ENCODE measurements around the gene TMBIM1.
A peak's percentile ranks its signal among the peaks of the same experiment; 100 is the strongest.

Gene TMBIM1

DNA sequence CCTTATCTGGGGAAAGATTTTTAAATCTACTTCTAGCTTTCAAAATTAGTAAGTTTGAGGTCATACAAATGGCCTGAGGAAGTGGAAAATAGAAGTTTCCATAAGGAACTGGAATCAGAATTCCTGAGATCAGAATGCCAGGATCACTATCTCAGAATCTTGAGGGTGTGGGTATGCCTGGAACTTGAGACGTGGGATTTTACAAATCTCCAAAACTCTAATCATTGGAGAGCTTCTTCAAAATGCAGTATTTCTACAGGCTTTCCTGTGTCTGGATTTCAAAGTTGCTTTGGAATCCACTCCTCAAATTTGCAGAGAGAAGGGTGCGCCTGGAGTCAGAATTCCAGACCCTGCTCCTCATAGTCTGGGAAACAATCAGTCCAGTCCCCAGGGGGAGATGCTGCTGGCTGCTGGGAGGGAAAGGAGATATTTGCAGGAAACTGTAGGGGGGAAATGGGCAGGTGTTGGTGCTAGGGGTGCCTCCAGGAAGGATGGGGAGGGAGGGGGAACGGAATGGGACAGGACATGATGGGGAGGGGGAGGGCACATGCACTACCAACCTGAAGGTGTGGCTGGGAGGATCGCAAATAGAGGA is 33.4 kb upstream of the TMBIM1 start:
- no peak for DNase-seq (ENCODE audit: low read depth)
- H3K4me3 ChIP-seq (ENCODE audit: low read depth, low read length), result no peak overlapping the region
- TF ChIP-seq, protein P1, sequence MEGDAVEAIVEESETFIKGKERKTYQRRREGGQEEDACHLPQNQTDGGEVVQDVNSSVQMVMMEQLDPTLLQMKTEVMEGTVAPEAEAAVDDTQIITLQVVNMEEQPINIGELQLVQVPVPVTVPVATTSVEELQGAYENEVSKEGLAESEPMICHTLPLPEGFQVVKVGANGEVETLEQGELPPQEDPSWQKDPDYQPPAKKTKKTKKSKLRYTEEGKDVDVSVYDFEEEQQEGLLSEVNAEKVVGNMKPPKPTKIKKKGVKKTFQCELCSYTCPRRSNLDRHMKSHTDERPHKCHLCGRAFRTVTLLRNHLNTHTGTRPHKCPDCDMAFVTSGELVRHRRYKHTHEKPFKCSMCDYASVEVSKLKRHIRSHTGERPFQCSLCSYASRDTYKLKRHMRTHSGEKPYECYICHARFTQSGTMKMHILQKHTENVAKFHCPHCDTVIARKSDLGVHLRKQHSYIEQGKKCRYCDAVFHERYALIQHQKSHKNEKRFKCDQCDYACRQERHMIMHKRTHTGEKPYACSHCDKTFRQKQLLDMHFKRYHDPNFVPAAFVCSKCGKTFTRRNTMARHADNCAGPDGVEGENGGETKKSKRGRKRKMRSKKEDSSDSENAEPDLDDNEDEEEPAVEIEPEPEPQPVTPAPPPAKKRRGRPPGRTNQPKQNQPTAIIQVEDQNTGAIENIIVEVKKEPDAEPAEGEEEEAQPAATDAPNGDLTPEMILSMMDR (IDR thresholded peaks at IDR 0.05; ENCODE audit: insufficient read depth, low read depth, low read length, missing control alignments), result no peak

DNA sequence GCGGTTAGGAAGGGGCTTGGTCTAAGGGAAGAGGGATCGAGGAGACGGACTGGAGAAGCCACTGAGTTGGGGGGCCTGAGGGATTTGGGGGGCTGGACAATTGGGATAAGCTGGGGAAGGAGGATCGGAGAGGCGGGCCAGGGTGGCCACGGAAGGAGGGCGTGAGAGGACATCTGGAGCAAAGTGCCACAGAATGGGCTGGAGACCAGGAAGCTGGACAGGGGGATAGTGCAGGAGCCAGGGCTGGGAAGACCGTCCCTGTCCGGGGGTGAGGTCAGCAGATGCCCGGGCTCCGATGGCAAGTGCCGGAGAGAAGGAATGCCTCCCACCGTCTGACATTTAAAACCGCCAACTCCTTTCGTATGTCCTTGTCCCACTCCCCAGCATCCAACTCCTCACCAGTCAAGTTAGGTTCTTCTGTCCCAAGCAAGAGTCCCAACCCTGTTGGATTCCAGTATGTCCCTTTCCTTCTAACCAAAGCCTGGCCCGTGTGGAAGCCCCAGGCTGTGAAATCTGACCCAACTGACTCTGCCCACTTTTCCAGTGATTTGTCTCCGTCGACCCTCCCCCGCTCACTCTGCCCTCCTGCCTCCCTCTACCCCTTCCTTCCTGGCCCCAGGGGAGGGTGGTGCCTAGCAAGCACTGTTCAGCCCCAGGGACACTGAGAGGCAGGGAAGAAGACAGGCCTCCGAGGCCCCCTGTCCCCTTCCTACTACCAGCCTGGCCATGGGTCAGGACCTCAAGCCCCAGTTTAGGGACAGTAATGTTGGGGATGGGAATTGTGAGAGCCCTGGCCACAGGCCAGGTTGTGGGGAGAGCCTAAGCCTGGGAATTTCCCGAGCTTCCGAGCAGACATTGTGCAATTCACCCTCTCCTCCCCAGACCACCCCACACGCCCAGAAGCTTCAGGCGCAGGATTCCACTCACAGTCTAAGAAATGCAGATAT is 31.5 kb upstream of the TMBIM1 start:
- no peak for DNase-seq (ENCODE audit: low read depth)
- H3K4me3 ChIP-seq (ENCODE audit: low read depth, low read length), result peak overlapping the region; percentile 63
- TF ChIP-seq, protein P1 (IDR thresholded peaks at IDR 0.05; ENCODE audit: insufficient read depth, low read depth, low read length, missing control alignments), result no peak

GRCh38 chr2:218322768-218323525 is 30.6 kb upstream of the TMBIM1 start:
- DNase-seq (ENCODE audit: low read depth), result peak; percentile 79
- peak overlapping the region; percentile 63 for H3K4me3 ChIP-seq (ENCODE audit: low read depth, low read length)
- TF ChIP-seq, protein P1 (IDR thresholded peaks at IDR 0.05; ENCODE audit: insufficient read depth, low read depth, low read length, missing control alignments), result no peak

DNA sequence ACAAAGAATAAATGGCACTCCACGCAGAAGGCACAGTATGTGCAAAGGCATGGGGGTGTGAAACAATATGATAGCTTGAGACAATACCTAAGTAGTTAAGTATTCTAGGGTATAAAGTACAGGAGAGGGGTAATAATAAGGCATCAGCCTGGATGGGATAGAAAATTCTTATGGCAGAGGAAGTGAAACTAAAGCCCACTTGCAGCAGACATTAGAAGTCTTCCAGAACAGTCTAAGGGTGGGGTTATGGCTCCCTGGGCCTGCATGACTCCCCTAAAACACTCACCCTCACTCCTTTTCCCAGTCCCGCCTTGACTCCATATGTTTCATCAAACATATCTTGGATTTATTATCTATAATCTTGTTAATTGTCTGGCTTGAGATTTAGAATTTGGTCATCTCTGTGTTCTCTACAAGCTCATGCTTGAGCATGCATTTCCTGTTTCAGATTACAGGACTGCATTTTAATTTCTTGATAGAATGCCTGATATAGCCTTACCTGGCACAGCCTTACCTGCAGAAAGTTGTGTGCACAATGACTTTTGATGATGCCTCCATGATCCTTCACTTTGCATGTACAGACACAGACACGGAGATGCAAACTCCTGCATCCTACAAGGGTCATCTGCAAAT is 28.5 kb upstream of the TMBIM1 start:
- no peak overlapping the region for H3K4me3 ChIP-seq (ENCODE audit: low read depth, low read length)
- no peak for DNase-seq (ENCODE audit: low read depth)
- TF ChIP-seq, protein P1 (IDR thresholded peaks at IDR 0.05; ENCODE audit: insufficient read depth, low read depth, low read length, missing control alignments), result no peak

GRCh38 chr2:218319813-218320365 is 27.6 kb upstream of the TMBIM1 start:
- TF ChIP-seq, protein P1 (IDR thresholded peaks at IDR 0.05; ENCODE audit: insufficient read depth, low read depth, low read length, missing control alignments), result no peak
- DNase-seq (ENCODE audit: low read depth), result no peak
- no peak overlapping the region for H3K4me3 ChIP-seq (ENCODE audit: low read depth, low read length)

GRCh38 chr2:218318241-218318640 is 25.9 kb upstream of the TMBIM1 start:
- DNase-seq (ENCODE audit: low read depth), result no peak
- H3K4me3 ChIP-seq (ENCODE audit: low read depth, low read length), result no peak overlapping the region
- TF ChIP-seq, protein P1 (IDR thresholded peaks at IDR 0.05; ENCODE audit: insufficient read depth, low read depth, low read length, missing control alignments), result no peak

All from GM12865 (cell line).